Loucy (cell line): ENCODE data around the gene IL1A.

Experiments
- CTCF ChIP-seq: fragments of 200-600 bp; sonication (generic); conservative IDR thresholded peaks from 2 replicates; pipeline ENCODE4 v1.5.1; 2014; ENCODE audit warnings: mild to moderate bottlenecking, antibody characterized with exemption, low read length
- EZH2phosphoT487 ChIP-seq: fragments of 200-600 bp; IDR thresholded peaks from 2 replicates; pipeline ENCODE4 v1.6.1; 2018; ENCODE audit warnings: antibody characterized with exemption, mild to moderate bottlenecking, moderate library complexity, borderline replicate concordance

- no peak for TF ChIP-seq CTCF
- TF ChIP-seq EZH2phosphoT487: no peak
Observed at GRCh38 chr2:112811276-112811831, 27.1 kb upstream of the IL1A start.
